Brain pericyte (primary cell): ENCODE data around the gene C1GALT1.
"Not testable (repeated sequence)": the region's sequence is repeated elsewhere in the genome, so short reads cannot be mapped to it uniquely, and the experiment has no call there.

Experiments used
- DNase-seq: peaks from one replicate; pipeline ENCODE4 v3.0.0-alpha.2; 2012; ENCODE audit warnings: low read depth, low spot score

The C1GALT1 gene

DNA sequence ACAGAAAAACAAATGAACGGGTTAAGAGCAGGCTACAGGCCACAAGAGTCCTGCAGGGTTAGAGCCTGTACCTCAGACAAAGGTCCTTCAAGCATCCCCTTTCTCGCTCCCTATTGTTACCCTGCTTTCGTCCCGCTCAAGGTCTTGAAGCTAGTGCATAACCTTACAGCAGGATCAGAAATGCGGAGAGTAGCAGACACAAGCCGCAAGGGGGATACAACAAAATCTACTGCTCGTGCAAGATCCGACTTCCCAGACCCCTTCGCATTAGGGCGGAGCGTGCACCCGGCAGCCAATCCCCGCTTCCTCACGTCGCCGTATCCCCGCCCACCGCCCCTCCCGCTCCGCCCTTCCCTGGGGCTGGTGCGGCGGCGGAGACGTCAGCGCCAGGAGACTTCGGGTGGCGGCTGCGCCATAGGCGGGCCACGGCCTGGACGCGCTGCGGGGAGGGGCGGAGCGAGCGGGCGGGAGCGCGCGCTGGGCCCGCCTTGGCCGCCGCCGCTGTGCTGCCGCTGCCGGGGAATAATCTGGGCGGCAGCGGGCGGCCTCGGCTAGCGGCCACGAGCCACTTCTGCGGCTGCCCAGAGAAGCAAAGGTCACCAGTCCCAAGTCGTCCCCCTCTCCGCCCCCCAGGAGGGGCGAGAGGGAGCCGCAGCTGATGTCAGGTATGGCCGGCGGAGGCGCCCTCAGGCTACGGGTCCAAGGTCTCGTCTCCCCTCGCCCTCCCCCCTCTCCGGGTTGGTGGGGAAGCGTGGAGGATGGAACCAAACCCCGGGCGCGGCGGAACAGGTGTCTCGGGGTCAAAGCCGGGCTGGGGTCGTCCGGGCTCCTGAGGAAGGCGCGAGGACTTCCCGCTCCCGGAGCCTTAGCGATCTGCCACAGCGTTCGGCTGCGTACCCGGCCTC, at the start of gene C1GALT1:
Gene C1GALT1 (plus strand): TSS at position 389 of the 905 bp plus-strand sequence. CDS start 51,776 bp downstream, outside the sequence.
- DNase-seq = peak; percentile 95

GRCh38 chr7:7134046-7134445, 48.3 kb upstream of the C1GALT1 start:
- DNase-seq = no peak

GRCh38 chr7:7135074-7135473, 47.3 kb upstream of the C1GALT1 start:
- no peak for DNase-seq

- DNase-seq = not testable (repeated sequence)
Observed at GRCh38 chr7:7135924-7136323, 46.4 kb upstream of the C1GALT1 start.

- no peak for DNase-seq
Observed at GRCh38 chr7:7136466-7137381, 45.6 kb upstream of the C1GALT1 start.

DNA sequence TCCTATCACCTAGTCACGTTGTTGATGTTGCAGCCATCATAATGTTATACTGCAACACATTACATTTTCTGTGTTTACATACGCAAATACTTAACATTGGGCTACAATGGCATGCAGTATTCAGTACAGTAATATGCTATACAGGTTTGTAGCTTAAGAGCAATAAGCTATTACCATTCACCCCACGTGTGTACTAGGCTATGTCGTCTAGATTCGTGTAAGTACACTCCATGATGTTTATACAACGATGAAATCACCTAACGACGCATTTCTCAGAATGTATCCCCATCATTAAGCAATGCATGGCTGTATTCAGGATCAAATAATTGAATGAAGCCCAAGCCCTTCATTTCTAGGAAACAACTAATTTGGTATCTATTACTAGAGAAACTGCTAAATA, 43.4 kb upstream of the C1GALT1 start:
- no peak for DNase-seq

DNA sequence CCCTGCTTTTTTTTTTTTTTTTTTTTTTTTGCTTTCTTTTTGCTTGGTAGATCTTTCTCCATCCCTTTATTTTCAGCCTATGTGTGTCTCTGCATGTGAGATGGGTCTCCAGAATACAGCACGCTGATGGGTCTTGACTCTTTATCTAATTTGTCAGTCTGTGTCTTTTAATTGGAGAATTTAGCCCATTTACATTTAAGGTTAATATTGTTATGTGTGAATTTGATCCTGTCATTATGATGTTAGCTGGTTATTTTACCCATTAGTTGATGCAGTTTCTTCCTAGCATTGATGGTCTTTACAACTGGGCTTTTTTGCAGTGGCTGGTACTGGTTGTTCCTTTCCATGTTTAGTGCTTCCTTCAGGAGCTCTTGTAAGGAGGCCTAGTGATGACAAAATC, 38.9 kb upstream of the C1GALT1 start:
- not testable (repeated sequence) for DNase-seq

DNA sequence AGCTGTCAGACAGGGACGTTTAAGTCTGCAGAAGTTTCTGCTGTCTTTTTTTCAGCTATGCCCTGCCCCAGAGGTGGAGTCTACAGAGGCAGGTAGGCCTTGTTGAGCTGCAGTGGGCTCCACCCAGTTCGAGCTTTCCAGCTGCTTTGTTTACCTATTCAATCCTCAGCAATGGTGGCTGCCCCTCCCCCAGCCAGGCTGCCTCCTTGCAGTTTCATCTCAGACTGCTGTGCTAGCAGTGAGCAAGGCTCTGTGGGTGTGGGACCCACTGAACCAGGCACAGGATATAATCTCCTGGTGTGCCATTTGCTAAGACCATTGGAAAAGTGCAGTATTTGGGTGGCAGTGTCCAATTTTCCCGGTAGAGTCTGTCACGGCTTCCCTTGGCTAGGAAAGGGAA, 37.2 kb upstream of the C1GALT1 start:
- not testable (repeated sequence) for DNase-seq

DNA sequence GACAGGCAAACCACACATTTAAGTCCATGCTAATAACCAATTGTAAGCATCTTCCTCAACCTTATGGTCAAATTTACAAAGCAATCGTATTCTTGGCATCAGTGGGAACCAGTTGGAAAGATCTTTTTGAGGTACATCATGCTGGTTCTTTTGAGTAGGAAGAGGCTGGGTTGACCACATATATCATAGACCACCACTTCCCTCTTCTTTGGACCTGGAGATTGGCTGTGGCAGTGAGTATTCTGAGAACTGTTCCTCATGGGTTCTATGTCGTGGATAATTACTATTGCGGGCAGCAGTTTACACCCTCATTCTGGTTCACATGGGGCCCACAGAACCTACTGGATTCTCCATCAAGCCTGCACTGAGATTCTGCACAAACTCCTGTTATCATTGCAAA, 35.5 kb upstream of the C1GALT1 start:
- DNase-seq = no peak

DNA sequence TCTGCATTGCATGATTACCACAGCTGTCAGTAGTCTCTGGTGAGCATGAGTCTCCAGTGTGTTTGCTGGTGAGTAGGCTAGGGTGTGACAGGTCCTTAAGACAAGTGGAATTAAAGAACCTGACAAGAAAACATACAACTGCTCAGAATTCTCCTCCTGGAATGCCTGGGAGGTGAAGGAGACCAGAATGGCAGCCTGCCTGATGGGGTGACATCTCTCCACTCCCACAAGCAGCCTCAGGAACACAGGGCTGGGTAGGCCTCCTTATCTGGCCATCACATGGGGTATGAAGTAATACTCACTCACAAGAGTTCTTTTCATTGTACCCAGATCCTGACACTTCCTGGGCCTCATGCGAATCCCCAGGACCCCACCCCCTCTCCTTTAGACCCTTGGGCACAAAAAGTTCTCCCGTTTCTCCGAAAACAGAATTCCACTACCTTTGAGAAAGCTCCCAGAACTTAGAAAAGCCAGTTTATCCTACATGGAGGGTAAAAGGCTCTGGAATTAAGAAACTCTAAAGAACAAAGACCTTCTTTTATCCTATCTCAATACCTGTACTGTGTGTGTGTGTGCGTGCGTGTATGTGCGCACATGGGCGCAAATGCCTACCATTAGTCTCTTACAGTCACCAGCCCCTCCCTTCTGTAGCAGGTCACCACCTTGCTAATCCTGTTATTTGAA, 33.4 kb upstream of the C1GALT1 start:
- no peak for DNase-seq

DNA sequence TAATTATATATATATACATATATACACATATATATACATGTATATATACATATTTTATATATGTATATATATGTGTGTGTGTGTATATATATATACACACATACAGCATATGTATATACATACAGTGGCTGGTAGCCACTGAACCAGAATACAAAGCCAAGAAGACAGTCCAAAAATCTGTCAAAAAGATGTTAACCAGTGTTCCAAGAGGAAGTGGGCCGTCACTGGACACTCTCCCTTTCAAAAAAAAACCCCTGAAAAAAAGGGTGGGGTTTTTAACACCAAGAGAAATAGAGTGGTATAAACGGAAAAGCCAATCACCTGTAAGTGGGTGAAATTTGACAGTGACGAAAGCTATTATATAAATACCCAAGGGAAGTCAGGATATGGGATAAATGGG, 31.1 kb upstream of the C1GALT1 start:
- no peak for DNase-seq

DNA sequence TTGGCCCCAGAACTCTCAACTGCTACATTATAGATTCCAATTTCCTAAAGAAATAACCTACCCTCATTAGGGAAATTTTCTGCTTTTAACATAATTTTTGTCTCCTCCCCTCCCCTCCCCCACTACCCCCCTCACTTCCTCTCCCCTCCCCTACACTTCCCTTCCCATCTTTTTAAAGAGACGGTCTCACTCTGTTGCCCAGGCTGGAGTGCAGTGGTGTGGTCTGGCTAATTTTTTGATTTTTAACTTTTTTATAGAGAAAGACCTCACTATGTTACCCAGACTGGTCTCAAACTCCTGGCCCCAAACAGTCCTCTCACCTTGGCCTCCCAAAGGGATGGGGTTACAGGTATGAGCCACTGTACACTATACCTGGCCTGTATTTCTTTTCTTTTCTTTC, 30.5 kb upstream of the C1GALT1 start:
- DNase-seq = no peak

DNA sequence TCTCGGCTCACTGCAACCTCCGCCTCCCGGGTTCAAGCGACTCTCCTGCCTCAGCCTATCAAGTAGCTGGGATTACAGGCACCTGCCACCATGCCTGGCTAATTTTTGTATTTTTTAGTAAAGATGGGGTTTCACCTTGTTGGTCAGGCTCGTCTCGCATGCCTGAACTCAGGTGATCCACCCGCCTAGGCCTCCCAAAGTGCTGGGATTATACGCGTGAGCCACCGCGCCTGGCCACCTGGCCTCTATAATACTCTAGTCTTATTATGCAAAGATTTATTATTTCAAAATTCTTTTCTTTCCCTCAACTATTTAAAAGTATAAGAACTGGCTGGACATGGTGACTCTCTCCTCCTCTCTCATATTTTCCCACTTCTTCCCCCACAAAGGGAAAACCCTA, 30.0 kb upstream of the C1GALT1 start:
- no peak for DNase-seq

DNA sequence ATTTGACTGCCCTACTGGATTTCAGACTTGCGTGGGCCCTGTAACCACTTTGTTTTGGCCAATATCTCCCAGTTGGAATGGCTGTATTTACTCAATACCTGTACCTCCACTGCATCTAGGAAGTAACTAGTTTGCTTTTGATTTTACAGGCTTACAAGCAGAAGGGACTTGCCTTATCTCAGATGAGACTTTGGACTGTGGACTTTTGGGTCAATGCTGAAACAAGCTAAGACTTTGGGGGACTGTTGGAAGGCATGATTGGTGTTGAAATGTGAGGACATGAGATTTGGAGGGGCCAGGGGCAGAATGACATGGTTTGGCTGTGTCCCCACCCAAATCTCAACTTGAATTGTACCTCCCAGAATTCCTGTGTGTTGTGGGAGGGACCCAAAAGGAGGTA, 28.0 kb upstream of the C1GALT1 start:
- DNase-seq = not testable (repeated sequence)

DNA sequence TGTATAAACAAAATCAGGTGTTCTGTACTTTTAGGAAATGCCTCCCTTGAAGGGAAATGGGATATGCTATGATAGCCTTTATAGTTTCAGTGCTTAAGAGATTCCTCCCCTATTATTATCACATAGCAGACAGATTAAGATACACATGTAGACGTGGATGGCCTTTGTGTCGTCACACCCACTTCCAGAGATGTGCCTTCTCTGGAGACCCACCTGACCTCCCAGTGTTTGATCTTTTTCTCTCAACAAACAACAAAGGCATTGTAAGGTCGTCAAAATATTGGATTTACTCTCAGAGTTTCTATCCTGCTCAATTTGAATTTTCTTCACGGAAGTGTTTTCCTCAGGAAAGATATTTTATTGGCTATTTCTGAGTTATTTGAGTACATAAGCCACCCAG, 25.7 kb upstream of the C1GALT1 start:
- DNase-seq = no peak

- no peak for DNase-seq
Observed at GRCh38 chr7:7157177-7157886, 25.0 kb upstream of the C1GALT1 start.

- DNase-seq = no peak
Observed at GRCh38 chr7:7157887-7158271, 24.5 kb upstream of the C1GALT1 start.

DNA sequence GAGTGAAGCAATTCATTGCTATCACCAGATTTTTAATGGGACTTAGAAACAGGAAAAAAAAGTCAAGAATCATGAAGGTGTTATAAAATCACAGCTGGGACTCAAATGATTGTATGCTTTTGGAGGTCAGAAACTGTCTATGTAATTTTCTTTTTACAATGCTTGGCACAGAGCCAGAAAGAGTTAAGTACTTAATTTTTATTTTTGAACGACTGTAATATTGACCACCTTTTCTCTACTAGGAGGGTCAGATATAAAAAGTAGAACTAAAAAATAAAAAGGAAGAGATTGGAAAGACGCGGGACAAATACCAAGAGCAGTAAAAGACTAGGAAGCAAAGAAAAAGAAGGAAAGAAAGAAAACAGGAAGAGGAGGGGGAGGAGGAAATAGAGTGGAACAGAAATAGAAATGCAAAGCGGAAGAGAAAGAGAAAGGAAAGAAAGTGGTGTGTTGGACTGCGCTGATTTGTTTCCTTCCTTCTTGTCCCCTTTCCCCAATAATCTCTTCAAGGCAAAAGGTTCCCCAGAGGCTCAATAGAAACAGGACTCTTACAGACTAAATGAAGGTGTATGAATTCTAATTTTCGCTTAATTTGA, 23.2 kb upstream of the C1GALT1 start:
- DNase-seq = no peak

DNA sequence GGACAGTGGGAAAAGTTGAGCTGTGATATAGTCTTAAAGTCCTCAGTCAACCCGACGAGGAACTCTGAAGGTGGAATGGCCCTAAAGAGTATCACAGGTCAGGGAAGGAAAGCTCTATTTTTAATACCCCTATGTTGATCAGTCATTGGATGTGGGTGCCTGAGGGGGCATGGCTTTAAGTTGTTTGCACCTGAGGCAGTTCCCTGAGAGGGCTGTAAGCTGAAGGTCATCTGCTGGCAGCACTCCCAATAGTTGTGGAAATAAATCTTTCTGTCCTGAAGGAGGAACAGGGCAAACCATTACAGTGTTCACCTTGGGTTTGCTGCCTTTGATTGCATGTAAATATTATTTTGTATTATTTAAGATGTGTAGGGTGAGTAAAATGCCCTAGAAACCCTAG, 17.8 kb upstream of the C1GALT1 start:
- DNase-seq = no peak

DNA sequence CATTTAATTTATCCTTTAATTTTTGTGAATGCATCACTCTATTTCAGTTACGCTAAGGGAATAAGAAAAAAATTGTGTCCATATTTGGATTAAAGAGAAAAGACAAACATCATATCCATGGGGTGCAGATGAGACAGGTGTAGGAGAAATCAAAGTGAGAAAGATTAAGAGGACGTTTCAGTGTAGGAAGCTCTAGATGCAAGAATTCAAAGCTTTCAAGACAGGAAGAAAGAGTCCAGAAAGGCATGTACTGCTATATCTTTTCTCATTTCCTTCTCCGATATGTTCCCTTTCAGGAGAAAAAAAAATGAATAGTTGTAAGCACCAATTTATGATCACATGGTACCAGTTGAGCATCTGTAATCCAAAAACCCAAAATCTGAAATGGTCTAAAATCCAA, 17.0 kb upstream of the C1GALT1 start:
- DNase-seq = no peak

DNA sequence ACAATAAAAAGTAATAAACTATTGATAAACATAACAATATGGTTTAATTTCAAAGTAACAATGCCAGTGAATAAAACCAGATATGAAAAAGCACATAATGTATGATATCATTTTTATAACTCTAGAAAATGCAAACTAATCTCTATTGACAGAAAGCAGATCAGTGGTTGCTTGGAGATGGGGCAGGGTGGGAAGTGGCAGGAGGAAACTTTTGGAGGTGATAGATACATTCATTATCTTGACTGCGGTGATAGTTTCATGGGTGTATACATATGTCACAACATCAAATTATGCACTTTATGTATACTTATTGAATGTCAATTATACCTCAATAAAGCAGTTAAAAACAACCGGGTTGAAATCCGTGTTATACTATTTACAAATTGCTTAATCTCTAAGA, 16.0 kb upstream of the C1GALT1 start:
- no peak for DNase-seq
